ENCODE results near the gene WDR59. TPM values are rescaled to one million over a fixed set of nuclear protein-coding genes. Genes with fewer than 3 reads are reported as not detected.

WDR59 gene
- total and polyA plus RNA-seq, 2 of the 4 experiments (the other 2 are of a cell fraction): 29.4 to 44.6 TPM

GRCh38 chr16:75022567-75022966 lies 37.6 kb upstream of the WDR59 start:
- ChIA-PET POLR2A (ENCODE audit: unreplicated experiment) (no interaction called here), CTCF (no interaction called here)

More at GRCh38 chr16:75022567-75022966, 37.6 kb upstream of the WDR59 start:
- Histone ChIP-seq H2AFZ (replicated peaks; ENCODE audit: low read length, poor library complexity) (no peak overlapping the region), H3K4ac (ENCODE audit: low read depth, low read length) (no peak overlapping the region; the same call in 1 of the 2 replicates), H3K36me3 (ENCODE audit: control insufficient read depth, insufficient read depth, low read length) (no peaks in the 10 kb centered on the region), H2BK120ac (ENCODE audit: low read depth, low read length) (no peak overlapping the region), H2AK9ac (replicated peaks; ENCODE audit: low read depth, low read length, poor library complexity) (no peak overlapping the region), H3K18ac (ENCODE audit: low read depth, low read length) (peak overlapping the region; percentile 80; the same call in 1 of the 2 replicates), H4K8ac (ENCODE audit: low read depth in 2 of 2, low read length in 2 of 2) (no peak overlapping the region), H3K4me2 (ENCODE audit: low read depth, low read length) (peak overlapping the region; percentile 41; the same call in 1 of the 2 replicates), H3K27ac (ENCODE audit: insufficient read depth, low read length) (no peak overlapping the region), H3K14ac (replicated peaks; ENCODE audit: low read depth, low read length) (0 out of 2 replicates have a peak overlapping the region, but pooled peaks have one; percentile 2), H3K56ac (ENCODE audit: extremely low read depth, insufficient read depth, low read length) (no peak overlapping the region), H3K79me1 (ENCODE audit: low read depth in 1 of 2, low read length in 2 of 2) (peaks cover 20 to 55% of the 10 kb centered on the region in 2 experiments), H3K9me1 (ENCODE audit: insufficient read depth, low read length) (peaks cover 3% of the 10 kb centered on the region; the same call in 1 of the 2 replicates), H3K4me1 (ENCODE audit: control insufficient read depth, insufficient read depth, low read length) (peaks cover 17% of the 10 kb centered on the region), H4K5ac (ENCODE audit: low read depth, low read length) (peak overlapping the region; percentile 39; the same call in 1 of the 2 replicates), H3K9ac (ENCODE audit: low read depth, low read length) (no peak overlapping the region), H2BK15ac (ENCODE audit: low read depth, low read length) (peak overlapping the region; percentile 39; the same call in 1 of the 3 replicates), H3K4me3 (ENCODE audit: insufficient read depth, low read depth, low read length) (no peak overlapping the region), H4K91ac (ENCODE audit: insufficient read depth, low read depth, low read length) (no peak overlapping the region), H2BK20ac (ENCODE audit: low read depth, low read length) (peak overlapping the region; percentile 2; the same call in 1 of the 2 replicates), H4K20me1 (ENCODE audit: insufficient read depth, low read length) (peaks cover 9% of the 10 kb centered on the region; the same call in 1 of the 2 replicates), H3K9me3 (ENCODE audit: control insufficient read depth, insufficient read depth, low read length) (peaks cover 4% of the 10 kb centered on the region), H3K23ac (ENCODE audit: low read depth, low read length) (no peak overlapping the region), H2AK5ac (ENCODE audit: low read depth, low read length) (peak overlapping the region; percentile 17; the same call in 1 of the 2 replicates), H3K27me3 (ENCODE audit: control insufficient read depth, insufficient read depth, low read length) (no peaks in the 10 kb centered on the region), H2BK5ac (ENCODE audit: low read depth, low read length, poor library complexity, severe bottlenecking) (peak overlapping the region; percentile 89)
- DNase-seq (no peak), ATAC-seq (ENCODE audit: low read depth) (no peak)
- WGBS, 2 experiments (ENCODE audit: extremely low coverage in 2 of 2, insufficient read length in 1 of 2): 90% methylated on average over 2 of the region's 4 CpGs; no CpG with 5 or more reads in 1 of the 2 experiments
- no peak for TF ChIP-seq POLR2A (IDR thresholded peaks at IDR 0.05; ENCODE audit: low read depth, low read length)
- no peak for TF ChIP-seq RCOR1 (IDR thresholded peaks at IDR 0.05; ENCODE audit: insufficient replicate concordance, low read length)
- TF ChIP-seq FOS (IDR thresholded peaks at IDR 0.05; ENCODE audit: low read depth, low read length): no peak
- no peak for TF ChIP-seq SMC3 (IDR thresholded peaks at IDR 0.05; ENCODE audit: low read depth, low read length)
- TF ChIP-seq MAZ (IDR thresholded peaks at IDR 0.05; ENCODE audit: borderline replicate concordance, low read depth, low read length): no peak
- no peak for TF ChIP-seq MXI1 (IDR thresholded peaks at IDR 0.05; ENCODE audit: borderline replicate concordance, low read depth, low read length)
- no peak for TF ChIP-seq BHLHE40 (IDR thresholded peaks at IDR 0.05; ENCODE audit: low read depth, low read length)
- intact Hi-C loops (cut with micrococcal nuclease) (no loop called here), in situ Hi-C loops (cut with MboI; ENCODE audit: low sequenced_read_pairs) (no loop called here), dilution Hi-C loops (cut with HindIII; ENCODE audit: low sequenced_read_pairs, unreplicated experiment) (no loop called here)
- no TSS peak for BruUV-seq (replicated peaks)

Data from IMR-90 (cell line).